SK-N-MC (cell line): Measurements from ENCODE around the gene EFCAB8.

Experiments used
- DNase-seq: peaks from one replicate; pipeline ENCODE4 v3.0.0-alpha.2; 2011; ENCODE audit warnings: low read depth, low spot score
- H3K27ac ChIP-seq: fragments of 200-600 bp; sonication (generic); 2 replicates; pipeline ENCODE4 v1.5.1; 2016; ENCODE audit warnings: mixed run types
- H3K36me3 ChIP-seq: fragments of 200-600 bp; sonication (generic); 2 replicates; pipeline ENCODE4 v1.6.1; 2017; ENCODE audit warnings: antibody characterized with exemption, low read length, mixed read lengths; ENCODE audit not compliant: insufficient read depth
- H3K4me3 ChIP-seq: fragments of 200-600 bp; sonication (generic); 2 replicates; pipeline ENCODE4 v1.5.1; 2016
- H3K9ac ChIP-seq: fragments of 200-600 bp; sonication (generic); 2 replicates; pipeline ENCODE4 v1.8.0; 2017; ENCODE audit warnings: mixed run types, mixed read lengths; ENCODE audit not compliant: insufficient read length
- H3K9me3 ChIP-seq: fragments of 200-600 bp; sonication (generic); 2 replicates; pipeline ENCODE4 v1.6.1; 2017; ENCODE audit warnings: low read depth, mild to moderate bottlenecking, antibody characterized with exemption, low read length, moderate library complexity, mixed read lengths
- EZH2 ChIP-seq: fragments of 200-600 bp; sonication (generic); IDR thresholded peaks from one replicate; pipeline ENCODE4 v1.6.1; 2017; ENCODE audit warnings: antibody characterized with exemption
- FOXP2 ChIP-seq: optimal IDR thresholded peaks from 2 replicates; pipeline ENCODE3; 2011; ENCODE audit warnings: mild to moderate bottlenecking, moderate library complexity; ENCODE audit not compliant: insufficient read depth; ENCODE audit errors: extremely low read length, control extremely low read depth
- POLR2AphosphoS5 ChIP-seq: IDR thresholded peaks from 2 replicates; pipeline ENCODE4 v1.6.1; 2012; ENCODE audit warnings: mild to moderate bottlenecking, low read depth, low read length, borderline replicate concordance

Gene EFCAB8

GRCh38 chr20:32991383-32991782, 132.7 kb downstream of the EFCAB8 start:
- H3K9me3 ChIP-seq = no peaks in the 10 kb centered on the region
- no peak overlapping the region for H3K9ac ChIP-seq
- H3K4me3 ChIP-seq = no peak overlapping the region
- no peaks in the 10 kb centered on the region for H3K36me3 ChIP-seq
- TF ChIP-seq FOXP2 (no peak), POLR2AphosphoS5 (no peak), EZH2 (no peak)
- DNase-seq = no peak
- no peak overlapping the region for H3K27ac ChIP-seq

GRCh38 chr20:32991792-32992641, 133.3 kb downstream of the EFCAB8 start:
- Histone ChIP-seq H3K4me3 (no peak overlapping the region), H3K9ac (no peak overlapping the region), H3K9me3 (no peaks in the 10 kb centered on the region), H3K27ac (no peak overlapping the region), H3K36me3 (no peaks in the 10 kb centered on the region)
- DNase-seq = no peak
- no peak for TF ChIP-seq FOXP2
- no peak for TF ChIP-seq POLR2AphosphoS5
- TF ChIP-seq EZH2 = no peak

GRCh38 chr20:32993496-32994050, 134.8 kb downstream of the EFCAB8 start:
- TF ChIP-seq POLR2AphosphoS5 (no peak), FOXP2 (no peak), EZH2 (no peak)
- Histone ChIP-seq H3K9ac (no peak overlapping the region), H3K4me3 (no peak overlapping the region), H3K27ac (no peak overlapping the region), H3K9me3 (no peaks in the 10 kb centered on the region), H3K36me3 (no peaks in the 10 kb centered on the region)
- no peak for DNase-seq

GRCh38 chr20:32995802-32996201, 137.1 kb downstream of the EFCAB8 start:
- no peak for DNase-seq
- TF ChIP-seq FOXP2 (no peak), POLR2AphosphoS5 (no peak), EZH2 (no peak)

GRCh38 chr20:32997431-32997830, 138.7 kb downstream of the EFCAB8 start:
- Histone ChIP-seq H3K27ac (no peak overlapping the region), H3K36me3 (no peaks in the 10 kb centered on the region), H3K4me3 (no peak overlapping the region), H3K9me3 (no peaks in the 10 kb centered on the region), H3K9ac (no peak overlapping the region)
- DNase-seq = no peak
- no peak for TF ChIP-seq FOXP2
- no peak for TF ChIP-seq POLR2AphosphoS5
- TF ChIP-seq EZH2 = no peak

More at GRCh38 chr20:32995802-32996201, 137.1 kb downstream of the EFCAB8 start:
- no peaks in the 10 kb centered on the region for H3K36me3 ChIP-seq
- no peak overlapping the region for H3K27ac ChIP-seq
- no peak overlapping the region for H3K4me3 ChIP-seq
- H3K9me3 ChIP-seq = no peaks in the 10 kb centered on the region
- H3K9ac ChIP-seq = no peak overlapping the region

GRCh38 chr20:32999603-33000250, 141.0 kb downstream of the EFCAB8 start:
- H3K9ac ChIP-seq = no peak overlapping the region
- H3K36me3 ChIP-seq = no peaks in the 10 kb centered on the region
- H3K27ac ChIP-seq = no peak overlapping the region
- H3K4me3 ChIP-seq = no peak overlapping the region
- TF ChIP-seq EZH2 (no peak), POLR2AphosphoS5 (no peak), FOXP2 (no peak)
- no peak for DNase-seq
- no peaks in the 10 kb centered on the region for H3K9me3 ChIP-seq

GRCh38 chr20:33000802-33001466, 142.2 kb downstream of the EFCAB8 start:
- no peak for DNase-seq
- Histone ChIP-seq H3K36me3 (no peaks in the 10 kb centered on the region), H3K27ac (no peak overlapping the region), H3K9me3 (no peaks in the 10 kb centered on the region), H3K9ac (no peak overlapping the region), H3K4me3 (no peak overlapping the region)
- no peak for TF ChIP-seq POLR2AphosphoS5
- no peak for TF ChIP-seq EZH2
- TF ChIP-seq FOXP2 = no peak

- TF ChIP-seq FOXP2 (no peak), POLR2AphosphoS5 (no peak), EZH2 (no peak)
- no peaks in the 10 kb centered on the region for H3K36me3 ChIP-seq
- no peak overlapping the region for H3K4me3 ChIP-seq
- DNase-seq = no peak
- no peak overlapping the region for H3K9ac ChIP-seq
- no peaks in the 10 kb centered on the region for H3K9me3 ChIP-seq
- no peak overlapping the region for H3K27ac ChIP-seq
These were observed 143.5 kb downstream of the EFCAB8 start for GRCh38 chr20:33002087-33002808.
